G401.6 (cell line): Measurements from ENCODE around the gene AGT.
"Not testable (repeated sequence)": the region's sequence is repeated elsewhere in the genome, so short reads cannot be mapped to it uniquely, and the experiment has no call there.

Source experiments
- FAIRE-seq: peaks from 2 replicates; lab custom pipeline; 2012; peaks lifted over from hg19 to GRCh38; lab: Jason Lieb, UNC

Gene AGT

DNA sequence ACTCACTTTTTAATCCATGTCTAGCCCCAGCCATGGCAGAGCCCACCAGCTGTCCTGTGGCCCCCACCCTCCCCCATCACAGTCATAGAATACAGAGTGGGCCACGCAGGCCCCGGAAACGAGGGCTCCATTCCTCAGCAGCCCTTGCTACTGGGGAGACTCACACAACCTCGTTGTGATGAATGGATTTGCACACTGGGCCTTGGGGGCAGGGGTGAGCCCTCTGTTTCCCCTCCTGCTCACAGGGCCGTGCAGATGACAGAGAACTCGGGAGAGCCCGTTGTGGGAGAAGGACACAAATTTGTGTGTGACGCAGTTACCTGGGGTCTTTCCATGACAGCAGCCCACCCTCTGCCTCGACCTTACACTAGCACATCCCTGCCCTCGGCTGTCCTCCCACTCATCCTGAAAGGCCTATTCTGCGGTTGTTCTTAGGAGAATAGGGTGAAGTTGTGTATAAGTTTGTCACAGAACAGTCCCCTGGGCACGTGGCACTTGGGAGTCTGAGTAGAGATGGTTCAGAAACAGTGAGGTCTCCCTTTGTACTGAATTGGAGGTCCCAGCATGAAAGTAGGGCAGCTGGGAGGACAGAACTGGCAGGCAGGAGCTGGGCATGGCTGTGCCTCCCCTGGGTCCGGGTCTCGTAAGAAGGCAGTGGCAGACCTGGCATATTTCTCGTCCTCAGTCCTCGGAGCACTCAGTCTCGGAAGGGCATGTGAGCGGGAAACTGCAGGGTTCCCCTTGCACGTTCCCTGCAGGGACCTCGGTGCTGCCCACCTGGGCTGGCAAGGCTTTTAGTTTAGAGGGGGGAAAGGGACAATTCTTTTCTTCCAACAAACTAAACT, 6.8 kb downstream of the AGT start:
- no peak for FAIRE-seq

DNA sequence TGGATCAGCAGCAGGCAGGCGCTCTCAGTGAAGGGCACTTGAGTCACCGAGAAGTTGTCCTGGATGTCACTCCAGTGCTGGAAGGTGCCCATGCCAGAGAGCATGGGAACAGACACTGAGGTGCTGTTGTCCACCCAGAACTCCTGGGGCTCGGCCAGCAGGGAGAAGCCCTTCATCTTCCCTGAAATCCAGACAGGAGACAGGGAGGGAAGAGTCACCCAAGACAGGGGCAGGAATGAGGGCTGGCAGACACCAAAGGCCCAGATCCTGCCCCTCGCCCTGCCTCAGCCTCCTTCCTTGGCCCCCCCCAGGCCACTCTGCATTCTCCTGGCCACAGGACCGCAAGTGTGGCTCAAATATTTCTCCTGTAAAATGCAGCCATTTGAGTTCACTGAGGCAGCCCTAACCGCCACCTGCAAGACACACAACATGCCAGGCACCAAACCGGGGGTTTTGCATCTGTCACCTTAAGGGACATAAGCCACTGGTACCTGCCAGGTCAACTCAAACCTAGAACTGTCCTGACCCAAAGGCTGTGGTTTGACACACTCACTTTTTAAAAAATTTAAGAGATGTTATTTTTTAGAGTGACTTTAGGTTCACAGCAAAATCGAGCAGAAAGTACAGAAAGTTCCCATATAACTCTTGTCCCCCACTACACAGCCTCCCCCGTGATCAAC, 7.8 kb downstream of the AGT start:
- FAIRE-seq = no peak

DNA sequence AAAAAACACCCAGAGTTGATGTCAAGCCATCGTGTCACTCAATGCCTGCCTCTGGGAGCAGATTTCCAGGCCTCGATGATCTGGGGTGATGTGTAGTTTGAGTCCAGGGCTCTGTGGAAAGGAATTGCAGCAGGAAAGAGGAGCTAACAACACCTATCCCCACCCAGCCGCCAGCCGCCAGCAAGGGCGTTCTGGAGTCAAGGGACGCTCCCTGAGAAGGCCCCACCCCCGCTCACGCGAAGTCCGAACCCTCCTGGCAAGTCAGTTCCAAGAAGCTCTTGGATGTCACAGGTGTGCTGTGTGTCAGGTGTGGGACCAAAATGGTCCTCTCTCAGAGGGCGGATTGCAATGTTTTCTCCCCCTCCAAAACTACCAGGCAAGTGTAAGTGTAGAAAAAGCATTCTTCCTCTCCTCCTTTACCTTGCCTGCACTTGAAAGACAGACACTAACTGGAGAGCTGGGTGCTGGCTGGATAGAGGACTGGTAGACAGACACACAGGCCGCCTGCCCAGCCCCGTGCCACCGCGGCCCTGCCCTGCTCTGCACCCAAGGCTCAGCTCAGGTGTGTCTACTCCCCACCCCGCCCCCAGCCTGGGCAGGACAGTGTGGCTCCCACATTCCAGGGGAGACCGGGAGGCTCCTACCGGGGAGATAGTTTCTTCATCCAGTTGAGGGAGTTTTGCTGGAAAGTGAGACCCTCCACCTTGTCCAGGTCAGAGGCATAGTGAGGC, 8.5 kb downstream of the AGT start:
- no peak for FAIRE-seq

DNA sequence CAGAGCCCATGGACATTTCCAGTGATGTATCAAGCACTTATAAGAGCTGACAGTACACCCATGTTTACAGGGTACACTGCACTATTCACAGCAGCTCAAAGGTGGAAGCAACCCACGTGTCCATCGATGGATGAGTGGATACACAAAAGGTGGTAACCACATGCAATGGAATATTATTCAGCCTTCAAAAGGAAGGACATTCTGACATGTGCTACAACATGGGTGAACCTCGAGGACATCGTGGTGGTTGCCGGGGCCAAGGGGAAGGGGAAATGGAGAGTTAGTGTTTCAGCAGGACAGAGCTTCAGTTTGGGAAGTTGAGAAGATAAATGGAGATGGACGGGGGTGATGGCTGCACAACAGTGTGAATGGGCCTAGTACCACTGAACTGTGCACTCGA, 9.1 kb downstream of the AGT start:
- no peak for FAIRE-seq

DNA sequence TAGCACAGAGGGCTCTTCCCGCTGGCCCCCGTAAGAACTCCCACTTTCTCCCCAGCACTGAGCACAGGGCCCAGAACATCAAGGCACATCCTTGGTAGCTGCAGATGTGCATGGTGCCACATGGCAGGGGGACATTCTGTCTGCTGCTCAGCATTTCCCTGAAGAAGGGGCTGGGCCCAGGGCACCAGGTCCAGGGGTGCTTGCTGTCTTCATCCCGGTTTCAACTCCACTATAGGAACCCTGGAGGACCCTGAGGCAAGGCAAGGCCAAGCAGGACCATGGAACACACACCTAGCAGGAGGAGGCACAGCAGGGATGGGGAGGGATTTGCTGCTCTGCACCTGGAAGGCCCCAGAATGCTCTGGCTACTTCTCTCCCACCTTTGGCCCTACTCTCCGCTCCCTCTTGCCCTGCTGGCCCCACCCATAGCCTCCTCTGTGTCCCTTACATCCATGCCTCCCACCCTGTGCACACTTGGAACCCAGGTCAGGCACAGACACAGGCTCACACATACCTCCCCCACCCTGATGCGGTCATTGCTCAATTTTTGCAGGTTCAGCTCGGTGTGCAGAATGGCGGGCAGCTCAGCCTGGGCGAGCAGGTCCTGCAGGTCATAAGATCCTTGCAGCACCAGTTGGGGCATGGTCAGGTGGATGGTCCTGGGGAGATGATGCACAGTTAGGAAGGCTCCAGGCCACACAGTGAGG, 10.1 kb downstream of the AGT start:
- no peak for FAIRE-seq

DNA sequence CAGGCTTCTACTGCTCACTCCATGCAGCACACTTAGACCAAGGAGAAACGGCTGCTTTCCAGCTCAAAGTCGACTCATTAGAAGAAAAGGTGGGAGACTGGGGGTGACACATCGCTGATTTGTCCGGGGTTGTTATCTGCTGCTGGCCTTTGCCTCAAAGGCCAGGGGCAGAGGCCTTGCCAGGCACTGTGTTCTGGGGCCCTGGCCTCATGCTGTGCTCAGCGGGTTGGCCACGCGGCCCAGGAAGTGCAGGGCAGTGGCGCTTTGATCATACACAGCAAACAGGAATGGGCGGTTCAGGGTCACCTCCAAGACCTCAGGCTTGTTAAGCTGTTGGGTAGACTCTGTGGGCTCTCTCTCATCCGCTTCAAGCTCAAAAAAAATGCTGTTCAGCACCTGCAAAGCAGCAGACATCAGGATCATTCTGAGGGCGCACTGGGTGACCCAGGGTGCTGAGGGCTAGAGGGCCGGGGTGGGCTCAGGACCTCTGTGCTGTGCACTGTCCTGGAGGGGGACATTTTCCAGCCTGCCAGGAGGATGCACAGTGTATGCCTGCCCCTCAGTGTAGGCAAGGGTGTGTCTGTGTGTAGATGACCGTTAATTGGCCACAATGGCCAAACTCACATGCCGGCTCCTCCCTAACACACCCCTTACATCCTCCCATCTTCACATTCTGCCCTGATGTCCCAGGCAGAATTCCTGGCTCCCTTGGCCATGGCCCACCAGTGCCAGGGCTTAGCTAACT, 10.8 kb downstream of the AGT start:
- no peak for FAIRE-seq

DNA sequence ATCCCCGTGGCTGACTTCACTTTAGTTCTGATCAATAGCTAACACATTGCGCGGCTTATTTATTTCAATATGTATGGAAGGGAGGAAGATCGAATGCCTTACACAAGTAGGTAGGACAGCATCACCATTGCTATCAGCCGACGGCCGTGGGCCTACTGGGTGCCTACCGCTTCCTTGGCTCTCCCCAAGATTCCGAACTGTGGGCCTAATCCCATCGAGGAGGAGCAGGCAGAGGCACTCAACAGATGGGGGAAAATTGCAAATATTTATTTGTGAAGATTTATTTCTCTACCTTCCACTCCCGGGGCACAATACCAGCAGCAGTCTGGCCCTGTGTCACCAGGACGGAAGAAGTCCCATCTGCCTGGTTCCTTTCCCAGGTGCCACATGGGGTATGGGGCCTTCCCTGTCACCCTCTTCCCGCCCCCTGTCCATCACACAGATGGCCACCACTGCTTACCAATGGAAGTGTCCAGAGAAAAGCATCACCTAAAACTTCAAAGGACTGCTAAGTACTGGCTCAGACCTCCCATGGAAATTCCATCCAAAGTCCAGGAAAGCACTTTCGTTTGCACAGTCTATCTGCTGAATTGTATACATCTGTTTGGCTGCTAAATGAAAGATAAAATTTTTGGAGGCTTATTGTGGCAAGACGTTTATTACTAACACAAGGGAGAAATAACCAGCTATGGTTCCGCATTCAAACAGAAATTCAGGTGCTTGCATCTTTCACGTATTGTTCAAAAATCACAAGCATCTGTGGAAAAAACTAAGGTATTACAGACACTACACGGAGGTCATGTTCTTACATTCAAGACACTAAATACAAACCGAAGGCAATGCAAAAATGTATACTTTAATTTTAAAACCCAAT, 11.8 kb downstream of the AGT start:
- FAIRE-seq = no peak

DNA sequence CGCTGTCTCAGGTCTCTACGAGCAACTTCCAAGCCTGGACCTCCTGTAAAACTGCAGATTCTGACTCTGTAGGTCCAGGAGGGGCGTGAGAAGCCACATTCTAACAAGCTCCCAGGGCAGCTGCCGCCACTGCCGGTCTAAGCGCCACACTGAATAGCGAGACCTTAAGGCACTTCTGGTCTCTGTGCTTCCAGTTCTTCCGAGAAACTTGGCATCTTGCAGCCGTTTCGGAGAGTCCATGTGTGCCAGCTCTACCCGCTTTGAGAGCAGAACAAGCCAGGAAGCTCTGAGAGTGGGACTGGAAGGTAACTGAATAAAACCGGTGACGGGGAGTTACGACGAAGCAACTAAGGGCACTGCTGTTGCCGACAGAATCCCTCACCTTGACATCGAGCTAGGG, 12.5 kb downstream of the AGT start:
- FAIRE-seq = no peak

DNA sequence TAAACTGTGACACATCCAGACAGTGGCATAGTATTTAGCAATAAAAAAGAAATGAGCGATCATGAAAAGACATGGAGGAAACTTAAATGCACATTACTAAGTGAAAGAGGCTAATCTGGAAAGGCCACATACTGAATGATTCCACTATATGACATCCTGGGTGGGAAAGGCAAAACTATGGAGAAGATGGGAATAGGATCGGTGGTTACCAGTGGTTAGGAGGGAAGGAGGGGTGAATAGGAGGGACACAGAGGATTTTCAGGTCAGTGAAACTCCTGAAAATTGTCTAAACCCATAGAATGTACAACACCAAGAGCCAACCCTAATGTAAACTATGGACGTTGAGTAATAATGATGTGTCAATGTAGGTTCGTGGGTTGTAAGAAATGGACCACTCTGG, 13.8 kb downstream of the AGT start:
- no peak for FAIRE-seq

DNA sequence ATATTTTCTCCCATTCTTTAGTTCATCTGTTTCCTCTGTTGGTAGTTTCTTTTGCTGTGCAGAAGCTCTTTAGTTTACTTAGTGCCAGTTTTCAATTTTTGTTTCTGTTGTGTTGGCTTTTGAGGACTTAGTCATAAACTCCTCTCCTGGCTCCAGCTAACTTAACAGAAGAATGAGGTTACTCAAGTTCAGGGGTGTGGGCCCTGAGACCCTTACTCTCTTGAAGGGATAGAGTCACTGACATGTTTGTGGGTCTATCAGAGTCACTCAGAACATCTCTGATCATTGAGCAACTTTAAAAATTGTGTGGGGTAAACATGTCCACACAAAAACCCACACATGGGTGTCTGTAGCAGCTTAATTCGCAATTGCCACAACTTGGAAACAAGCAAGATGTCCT, 14.2 kb downstream of the AGT start:
- FAIRE-seq = no peak

DNA sequence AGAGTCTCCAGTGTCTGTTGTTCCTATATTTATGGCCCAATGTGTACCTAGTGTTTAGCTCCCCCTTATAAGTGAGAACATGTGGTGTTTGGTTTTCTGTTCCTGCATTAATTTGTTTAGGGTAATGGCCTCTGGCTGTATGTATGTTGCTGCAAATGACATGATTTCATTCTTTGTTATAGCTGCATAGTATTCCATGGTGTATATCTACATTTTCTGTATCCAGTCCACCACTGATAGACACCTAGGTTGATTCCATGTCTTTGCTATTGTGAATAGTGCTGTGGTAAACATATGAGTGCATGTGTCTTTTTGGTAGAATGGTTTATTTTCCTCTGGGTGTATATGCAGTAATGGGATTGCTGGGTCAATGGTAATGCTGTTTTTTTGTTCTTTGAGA, 15.0 kb downstream of the AGT start:
- not testable (repeated sequence) for FAIRE-seq

DNA sequence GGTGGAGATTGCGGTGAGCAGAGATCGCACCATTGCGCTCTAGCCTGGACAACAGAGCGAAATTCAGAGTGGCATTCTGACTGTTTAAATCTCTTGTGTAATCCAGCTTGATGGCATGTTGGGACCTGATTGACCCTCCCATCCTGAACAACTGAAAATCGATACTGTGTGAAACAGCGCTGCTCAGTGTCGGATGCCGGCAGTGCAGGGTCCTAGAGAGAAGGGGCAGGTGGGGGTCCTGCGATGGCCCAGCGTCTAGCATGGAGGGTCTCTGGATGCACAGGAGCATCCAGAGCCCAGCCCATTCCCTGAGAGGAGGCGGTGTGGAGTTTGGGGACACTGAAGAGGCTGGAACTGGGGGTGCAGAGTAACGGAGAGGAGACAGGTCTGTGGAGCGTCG, 15.8 kb downstream of the AGT start:
- FAIRE-seq = no peak

DNA sequence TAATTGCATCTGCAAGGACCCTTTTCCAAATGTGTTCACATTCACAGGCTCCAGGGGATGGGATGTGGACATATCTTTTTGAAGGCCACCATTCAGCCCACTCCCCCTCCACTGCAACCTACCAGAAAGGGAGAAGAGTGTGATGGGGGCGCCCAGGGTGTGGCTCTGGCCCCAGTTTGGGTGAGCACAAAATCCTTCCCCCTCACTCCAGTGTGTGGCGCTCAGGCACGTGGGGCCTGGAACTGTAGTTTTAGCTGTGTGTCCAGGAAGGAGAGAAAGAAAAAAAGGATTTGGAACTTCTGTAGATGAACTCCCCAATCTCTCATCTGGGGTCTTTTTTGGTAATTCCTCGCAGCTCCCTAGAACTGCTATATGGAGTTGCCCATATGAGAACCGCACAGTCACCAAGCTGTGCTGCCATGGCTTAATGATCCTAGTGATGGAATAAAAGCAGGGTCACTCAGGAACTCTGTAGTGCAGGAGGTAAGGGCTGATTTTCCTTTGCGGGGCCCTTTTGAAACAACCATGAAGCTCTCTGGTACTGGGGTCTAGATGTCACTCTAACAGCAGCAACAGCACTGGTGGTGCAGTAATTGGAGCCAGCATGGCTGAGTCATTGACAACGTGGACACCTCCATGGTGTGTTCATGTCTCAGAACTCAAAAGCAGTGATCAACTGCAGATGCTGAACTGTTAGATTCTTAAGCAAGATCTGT, 17.0 kb downstream of the AGT start:
- FAIRE-seq = no peak

DNA sequence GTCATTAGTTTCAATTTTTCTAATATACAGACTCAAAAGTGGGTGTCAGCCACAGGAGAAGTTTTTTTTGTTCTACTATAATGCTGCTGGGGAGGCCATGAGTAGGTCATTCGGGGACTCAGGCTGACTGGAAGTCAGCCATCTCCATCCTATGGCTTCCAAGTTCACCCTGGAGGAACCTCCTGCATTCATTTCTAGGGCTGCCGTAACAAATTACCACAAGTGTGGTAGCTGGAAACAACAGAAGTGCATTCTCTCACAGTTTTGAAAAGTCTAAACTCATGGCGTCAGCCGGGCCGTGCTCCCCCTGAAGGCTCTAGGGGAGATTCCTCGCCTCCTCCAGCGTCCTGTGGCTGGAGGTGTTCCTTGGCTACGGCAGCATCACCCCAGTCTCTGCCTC, 17.7 kb downstream of the AGT start:
- no peak for FAIRE-seq

DNA sequence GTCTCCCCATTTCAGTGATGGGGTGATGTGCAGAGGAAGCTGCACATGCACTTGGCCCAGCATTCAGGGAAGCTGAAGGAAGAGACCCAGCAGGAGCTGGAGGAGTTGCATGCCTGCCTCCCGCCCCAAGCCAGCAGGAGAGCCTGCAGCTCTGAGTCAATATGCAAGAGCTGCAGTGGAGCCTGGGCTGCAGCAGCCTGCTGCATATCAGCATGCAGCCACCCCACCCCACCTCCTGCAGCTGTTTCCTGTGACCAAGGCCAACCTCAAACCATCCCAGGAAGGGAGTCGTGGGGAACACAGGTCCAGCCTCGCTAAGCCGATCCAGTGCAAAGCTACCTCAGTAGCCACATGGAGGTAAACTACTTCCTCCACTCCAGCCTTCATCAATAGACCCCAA, 18.9 kb downstream of the AGT start:
- no peak for FAIRE-seq

DNA sequence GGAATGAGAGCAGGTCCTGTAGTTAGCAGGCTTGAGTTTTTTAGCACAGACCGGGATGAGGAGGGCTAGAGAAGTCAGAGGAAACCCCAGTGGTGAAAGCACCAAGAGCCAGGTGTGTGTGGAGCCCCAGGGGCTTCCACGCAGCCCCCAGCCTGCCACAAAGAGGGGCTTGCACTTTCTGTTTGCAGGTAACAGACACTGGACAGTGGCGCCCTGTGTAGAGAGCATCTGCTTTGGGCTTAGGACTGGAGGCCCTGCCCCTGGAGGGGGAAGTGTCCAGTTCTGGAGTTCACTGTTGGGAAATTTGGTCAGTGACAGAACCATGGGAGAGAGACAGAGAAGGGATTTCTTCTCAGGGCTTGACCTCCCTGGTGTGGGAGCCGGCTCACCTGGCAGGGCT, 19.5 kb downstream of the AGT start:
- FAIRE-seq = no peak

DNA sequence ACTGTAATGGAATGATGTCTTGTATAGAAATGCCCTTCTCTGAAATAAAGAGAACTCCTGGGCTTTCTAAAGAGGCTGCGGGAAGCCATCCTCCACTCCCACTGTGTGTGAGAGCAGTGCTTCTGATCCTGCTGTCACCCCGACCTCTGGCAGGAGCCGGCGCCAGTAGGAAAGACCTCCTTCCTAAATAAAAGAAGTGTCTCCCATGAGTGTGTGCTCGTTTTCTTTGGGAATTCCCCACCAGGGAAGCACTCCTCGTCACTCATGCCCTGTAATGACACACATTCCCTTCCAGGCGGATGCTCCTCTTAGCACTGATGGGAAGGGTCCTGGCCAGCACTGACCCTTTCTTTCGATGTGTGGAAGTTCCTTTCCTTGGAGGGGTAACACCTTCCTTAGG, 20.1 kb downstream of the AGT start:
- no peak for FAIRE-seq

DNA sequence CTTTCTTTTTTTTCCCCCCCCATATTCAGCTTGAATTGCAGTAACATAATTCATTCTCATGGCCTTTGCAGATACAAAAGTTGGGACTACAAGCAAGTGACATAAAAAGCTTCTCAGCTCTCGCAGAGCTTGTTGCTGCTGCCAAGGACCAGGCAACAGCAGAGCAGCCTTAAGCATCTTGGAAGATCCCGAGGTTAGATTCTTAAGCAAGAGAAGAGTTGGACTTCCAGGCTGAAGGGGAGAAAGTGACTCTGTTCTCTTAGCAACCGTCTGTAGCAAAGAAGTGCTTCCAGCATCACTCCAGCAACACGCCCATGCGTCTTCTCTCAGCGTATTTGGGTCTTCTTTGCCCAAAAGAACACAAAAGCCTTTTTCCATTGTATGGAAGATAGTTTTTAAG, 20.7 kb downstream of the AGT start:
- FAIRE-seq = no peak

DNA sequence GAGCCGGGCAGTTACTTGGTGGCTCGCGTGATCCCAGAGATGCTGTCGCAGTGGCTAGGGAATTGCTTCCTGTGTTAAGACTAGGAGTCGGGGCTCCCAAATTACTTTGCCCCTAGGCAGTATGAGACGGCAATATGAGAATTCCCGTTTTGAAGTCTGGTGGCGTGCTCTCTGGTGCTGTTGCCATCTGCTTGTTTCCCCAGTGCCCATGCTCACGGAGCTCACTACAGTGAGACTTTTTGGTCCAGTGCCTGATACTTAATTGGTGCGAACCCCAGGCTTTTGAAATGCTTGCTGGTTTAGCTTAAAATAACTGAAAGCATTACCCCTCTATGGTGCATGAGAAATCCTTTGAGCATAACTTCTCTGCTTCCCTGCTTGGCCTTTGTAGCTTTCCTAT, 22.3 kb downstream of the AGT start:
- no peak for FAIRE-seq

DNA sequence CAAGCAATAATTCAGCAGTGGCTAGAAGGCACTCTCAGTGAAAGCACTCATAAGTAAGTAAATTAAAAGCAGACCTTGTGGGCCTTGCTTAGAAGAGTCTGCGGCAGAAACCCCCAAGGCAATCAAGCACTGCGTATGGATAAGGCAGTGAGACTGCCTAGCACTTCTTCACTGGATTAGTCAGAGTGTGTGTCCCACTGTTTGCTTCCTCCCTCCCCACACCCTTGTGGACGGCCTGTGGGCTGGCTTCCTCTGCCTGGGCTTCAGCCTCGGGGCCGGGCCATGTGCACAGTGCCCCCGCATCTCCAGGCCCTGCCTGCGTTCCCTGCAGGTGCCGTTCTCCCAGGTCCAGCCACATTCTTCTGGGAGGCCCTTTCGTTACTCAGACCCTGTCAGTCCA, 23.8 kb downstream of the AGT start:
- no peak for FAIRE-seq
